Activated CD4-positive, alpha-beta T cell treated with anti-CD3 and anti-CD28 coated beads for 24 hours (primary cell): Measurements from ENCODE around the gene OR6N2.

Experiments used
- DNase-seq, 2 donors: peaks; one replicate each; pipeline ENCODE4 v3.0.0-alpha.2; 2020; ENCODE audit warnings: low read depth in 2 of 2

The OR6N2 gene, protein sequence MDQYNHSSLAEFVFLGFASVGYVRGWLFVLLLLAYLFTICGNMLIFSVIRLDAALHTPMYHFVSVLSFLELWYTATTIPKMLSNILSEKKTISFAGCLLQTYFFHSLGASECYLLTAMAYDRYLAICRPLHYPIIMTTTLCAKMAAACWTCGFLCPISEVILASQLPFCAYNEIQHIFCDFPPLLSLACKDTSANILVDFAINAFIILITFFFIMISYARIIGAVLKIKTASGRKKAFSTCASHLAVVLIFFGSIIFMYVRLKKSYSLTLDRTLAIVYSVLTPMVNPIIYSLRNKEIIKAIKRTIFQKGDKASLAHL

DNA sequence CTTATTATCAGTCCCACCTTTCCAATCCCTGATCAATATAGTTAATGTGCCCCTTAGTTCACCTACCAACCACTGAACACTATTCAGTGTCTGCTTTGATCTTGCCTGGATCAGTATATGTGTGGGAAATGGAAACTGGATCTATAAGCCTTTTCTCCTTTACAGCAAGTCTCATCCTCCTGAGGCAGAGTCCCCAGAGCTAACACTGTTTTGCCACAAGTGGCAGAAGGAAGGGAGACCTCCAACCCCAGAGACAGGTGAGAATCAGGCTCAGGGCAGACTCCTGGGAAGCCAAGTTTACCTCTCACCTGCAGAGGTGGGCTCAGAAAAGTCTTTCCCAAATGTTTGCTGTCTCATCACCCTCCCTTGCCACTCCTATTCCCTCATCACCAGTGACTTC is at the start of gene OR6N2:
Gene OR6N2 (minus strand): TSS at position 101 of the 400 bp plus-strand sequence. CDS start 3,569 bp downstream, outside the sequence.
- no peak for DNase-seq

DNA sequence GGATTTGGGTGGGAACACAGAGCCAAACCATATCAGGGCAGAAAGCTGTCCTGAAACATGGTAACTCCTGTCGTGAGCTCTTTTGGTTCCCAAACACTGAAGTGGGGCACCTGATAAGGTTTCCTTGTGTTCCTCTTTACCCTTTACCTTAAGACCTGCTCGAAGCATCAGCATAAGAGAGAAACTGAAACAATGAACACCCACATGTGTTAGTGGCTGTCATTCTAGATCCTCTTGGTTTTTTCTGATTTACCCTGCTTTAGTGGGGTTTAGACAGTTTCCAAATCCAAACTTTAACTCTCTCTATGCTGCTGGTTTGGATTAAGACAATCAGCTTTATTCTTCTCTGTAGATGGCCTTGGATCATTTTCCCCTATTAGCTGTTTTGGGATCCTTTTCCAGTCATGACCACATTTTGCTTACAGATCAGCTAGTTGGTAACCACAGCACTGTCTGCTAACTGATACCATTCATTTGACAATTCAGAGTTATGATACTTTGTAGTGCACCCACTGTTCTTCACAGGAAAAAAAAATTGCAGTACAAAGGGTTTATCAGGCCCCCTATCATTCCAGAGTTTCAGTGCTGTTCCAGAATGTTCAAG is 49.2 kb upstream of the OR6N2 start:
- DNase-seq, result no peak

DNA sequence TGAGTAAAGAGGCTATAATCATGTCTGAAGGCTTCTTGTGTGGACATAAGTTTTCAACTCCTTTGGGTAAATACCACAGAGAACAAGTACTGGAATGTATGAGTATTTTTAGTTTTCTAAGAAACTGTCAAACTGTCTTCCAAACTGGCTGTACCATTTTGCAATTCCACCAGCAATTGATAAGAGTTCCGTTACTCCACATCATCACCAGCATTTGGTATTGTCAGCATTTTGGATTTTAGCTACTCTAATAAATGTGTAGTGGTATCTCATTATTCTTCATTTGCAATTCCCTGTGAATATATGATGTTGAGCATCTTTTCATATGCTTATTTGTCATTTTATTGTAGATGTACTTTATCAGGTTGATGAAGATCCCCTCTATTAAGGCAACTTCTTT is 40.7 kb upstream of the OR6N2 start:
- DNase-seq, result no peak

DNA sequence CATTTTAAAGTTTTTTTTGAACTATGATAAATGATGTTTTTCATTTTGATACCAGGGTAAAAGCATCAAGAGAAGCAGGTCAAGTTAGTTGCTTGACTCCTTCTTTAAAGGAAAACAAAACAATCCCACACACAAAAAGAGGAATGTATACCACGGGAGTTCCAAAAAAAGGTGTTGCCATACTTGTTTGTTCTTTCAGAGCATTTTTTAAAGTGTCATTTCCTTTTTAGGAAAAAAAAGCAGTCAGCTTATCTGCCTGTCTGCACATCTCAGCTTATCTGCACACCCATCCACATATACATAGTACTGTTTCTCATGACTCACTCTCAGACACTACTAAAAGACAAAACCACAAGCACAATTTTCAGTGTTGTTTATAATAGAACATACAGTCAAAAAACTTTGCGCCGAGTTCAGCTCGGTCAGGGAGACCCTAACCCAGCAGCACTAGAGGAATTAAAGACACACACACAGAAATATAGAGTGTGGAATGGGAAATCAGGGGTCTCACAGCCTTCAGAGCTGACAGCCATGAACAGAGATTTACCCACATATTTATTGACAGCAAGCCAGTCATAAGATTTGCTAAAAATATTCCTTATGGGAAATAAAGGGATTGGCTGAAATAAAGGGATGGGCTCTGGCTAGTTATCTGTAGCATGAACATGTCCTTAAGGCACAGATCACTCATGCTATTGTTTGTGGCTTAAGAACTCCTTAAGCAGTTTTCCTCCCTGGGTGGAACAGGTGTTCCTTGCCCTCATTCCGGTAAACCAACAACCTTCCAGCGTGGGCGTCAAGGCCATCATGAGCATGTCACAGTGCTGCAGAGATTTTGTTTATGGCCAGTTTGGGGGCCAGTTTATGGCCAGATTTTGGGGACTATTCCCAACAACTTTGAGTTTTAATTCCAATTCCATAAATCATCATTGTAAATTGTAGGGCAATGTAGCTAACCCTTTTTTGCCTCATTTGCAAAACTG is 38.7 kb upstream of the OR6N2 start:
- DNase-seq, result no peak

DNA sequence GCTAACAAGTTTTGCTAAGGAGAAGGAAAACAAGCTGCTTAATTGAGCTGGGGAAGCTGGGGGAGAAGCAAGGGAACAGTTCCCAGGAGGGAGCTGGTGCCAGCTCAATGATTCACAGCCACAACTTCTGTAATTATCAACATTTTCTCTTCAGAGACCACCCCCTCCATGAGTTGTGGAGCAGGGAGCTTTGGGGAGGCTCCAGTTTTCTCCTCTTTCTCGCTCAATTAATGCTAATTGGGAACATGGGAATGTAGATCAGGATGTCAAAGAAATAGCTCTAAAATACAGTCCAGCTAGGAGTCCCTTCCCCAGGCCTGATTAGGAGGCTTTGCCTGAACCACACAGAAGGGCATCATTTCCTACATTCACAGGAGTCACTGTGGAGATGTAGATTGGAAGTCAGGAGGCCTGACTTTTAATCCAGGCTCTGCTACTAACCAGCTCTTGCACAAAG is 38.0 kb upstream of the OR6N2 start:
- DNase-seq, result no peak

DNA sequence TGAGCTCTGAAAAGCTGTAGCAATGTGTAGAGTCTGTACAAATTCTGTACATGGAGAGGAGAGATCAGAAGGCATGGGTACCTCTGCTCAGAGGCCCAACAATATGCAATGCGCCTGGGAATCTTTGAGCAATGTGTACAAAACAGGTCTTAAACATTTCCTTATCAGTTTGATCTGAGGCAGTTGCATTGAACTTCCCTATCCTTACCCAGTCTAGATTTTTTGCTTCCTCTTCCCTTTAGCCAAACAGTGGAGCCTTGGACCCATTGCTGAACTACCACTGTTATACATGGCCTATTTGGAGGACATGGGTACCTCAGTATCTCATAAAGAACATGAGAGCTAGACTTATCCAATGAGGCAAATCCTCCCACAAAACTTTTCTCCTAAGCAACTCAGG is 37.6 kb upstream of the OR6N2 start:
- DNase-seq, result no peak

DNA sequence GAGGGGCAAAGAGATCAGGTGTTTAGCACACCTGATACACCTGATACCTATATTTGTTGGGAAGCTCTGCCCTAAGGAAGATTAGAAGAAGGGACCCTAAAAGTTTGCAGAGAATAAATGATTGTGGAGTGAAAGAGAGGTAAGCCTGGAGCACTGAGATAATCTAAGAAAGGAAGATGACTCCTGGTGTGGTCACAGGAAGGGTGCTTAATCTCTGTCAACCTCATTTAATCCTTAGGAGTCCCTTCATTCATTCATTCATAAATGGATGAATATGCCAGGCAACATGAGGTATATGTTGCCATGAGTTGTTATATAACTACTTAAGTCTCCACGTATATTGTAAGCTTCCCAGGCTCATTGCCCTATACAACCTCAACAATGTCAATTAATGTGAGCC is 34.0 kb upstream of the OR6N2 start:
- DNase-seq, result no peak

DNA sequence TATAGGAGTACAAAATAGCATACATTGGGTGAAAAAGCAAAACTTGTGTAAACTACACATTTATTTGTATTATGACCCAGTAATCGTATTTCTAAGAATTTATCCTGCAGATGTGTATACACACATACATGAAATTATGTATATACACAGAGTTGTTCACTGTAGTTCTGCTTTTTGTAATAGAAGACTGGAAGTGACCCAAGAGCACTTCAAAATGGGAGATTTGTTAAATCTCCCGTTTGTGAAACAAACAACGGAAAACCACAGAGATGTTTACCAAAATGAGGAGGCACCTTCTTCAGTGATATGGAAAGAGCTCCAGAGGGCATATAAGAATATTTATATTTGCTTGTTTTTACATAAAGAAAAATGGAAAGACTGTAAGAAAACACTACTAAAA is 32.2 kb upstream of the OR6N2 start:
- no peak for DNase-seq

DNA sequence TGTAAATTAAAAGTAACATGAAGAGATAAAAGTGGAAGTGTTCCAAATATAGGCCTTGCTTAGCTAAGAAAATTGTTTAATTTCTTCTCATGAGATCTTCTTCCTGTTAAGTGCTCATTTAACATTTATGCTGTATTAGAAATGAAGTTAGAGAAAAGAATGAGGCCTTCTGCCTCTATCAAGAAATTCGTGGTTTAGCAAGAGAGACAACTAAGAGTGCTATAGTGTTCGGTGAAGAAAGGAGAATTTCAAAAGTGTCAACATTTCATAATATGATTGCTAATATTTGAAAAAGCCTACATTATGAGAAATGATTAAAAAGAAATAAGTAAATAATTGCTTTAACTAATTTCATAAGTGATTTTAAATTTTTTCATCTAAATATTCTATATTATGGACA is 31.3 kb upstream of the OR6N2 start:
- no peak for DNase-seq

DNA sequence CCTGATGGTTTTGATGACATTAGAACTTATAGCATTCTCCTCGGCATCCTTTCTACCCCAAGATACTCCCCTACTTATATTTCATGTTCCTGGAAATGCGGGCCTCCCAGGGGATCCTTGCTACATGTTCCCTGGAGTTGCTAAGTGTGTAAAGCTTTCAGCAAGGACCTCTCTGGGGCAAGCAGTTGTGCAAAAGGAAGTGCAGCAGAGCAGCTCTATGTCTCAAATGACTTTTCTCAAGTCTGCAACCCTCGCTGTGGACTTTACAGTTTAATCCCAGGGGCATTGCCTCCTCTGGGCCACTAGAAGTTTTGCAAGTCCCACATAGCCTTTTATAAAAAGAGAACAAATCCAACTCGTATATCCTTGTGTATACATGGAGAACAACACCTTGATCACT is 29.3 kb upstream of the OR6N2 start:
- DNase-seq, result no peak

DNA sequence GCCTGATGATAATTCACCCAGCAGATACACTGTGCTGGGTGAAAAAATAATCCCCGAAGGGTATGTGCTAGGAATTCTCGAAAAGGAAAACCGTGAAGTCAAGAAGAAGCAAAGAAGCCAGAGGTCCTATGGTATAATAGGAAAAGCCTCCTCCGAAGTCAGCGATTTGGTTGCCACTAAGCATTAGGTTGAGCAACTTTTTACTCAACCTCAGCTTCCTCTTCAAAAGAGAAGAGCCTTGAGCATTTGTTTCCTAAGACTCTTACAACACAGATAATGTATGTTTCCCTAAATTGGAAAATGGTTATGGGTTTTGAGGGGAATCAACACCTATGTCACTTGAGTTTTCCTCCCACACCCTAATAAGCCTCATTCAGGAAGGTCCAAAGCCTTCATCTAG is 28.9 kb upstream of the OR6N2 start:
- DNase-seq, result no peak

DNA sequence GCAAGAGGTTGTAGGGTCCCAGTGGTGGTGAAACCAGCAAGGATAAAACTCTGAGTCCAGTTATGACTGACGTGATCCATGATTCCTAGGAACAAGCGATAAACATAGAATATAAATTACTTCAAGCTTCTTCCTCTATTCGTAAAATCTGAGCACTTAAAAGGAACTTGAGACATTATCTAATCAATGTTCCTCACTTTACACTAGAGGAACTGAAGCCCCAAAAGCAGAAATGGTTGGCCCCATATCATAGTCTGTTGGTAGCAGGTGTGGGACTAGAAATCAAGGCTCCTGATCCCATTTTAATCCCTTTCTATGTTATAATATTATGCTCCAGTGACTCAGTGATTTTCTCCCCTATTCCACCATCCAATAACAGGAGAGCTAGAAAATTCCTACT is 28.3 kb upstream of the OR6N2 start:
- DNase-seq, result no peak

DNA sequence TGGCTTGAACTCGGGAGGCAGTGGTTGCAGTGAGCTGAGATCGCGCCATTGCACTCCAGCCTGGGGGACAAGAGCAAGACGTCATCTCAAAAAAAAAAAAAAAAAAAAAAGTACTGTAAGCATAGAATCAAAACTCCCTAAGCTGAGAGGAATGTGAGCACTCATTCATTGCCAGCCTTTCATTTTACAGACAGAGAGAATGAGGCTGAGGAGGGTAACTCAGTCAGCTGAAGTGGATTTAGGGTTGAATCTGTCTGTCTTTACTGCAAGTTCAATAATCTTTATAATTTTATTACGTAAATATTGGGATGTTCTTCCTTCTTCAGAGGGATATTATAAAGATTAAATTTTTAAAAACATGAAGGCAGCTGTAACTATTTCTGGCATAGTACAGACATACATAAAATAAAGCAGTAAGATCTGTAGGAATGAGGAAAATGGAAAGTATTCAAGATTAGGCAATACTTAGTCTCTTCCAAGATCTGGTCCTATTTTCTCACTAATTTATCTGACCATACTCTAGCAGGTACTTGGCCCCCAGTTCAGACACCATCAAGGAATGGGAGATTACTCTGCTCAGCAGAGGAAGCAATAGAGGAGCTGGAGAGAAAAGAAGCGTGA is 26.0 kb upstream of the OR6N2 start:
- no peak for DNase-seq

DNA sequence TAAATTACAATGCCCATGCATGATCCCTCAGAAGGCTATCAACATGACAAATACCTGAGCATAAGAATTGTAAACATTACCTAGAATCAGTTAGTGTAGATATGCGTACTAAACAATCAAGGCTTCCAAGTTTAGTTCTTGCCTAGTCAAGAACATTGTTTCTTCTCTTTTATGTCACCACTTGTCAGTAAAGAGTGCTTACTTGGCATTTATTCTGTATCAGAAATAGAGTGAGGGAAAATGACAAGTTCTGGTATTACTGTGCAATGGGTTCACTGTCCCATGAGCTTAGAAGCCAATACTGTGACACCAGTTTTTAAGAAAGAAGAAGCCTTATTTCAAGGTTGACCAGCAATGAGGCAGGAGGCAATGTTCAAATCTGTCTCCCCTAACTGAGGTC is 22.7 kb upstream of the OR6N2 start:
- DNase-seq, result no peak

DNA sequence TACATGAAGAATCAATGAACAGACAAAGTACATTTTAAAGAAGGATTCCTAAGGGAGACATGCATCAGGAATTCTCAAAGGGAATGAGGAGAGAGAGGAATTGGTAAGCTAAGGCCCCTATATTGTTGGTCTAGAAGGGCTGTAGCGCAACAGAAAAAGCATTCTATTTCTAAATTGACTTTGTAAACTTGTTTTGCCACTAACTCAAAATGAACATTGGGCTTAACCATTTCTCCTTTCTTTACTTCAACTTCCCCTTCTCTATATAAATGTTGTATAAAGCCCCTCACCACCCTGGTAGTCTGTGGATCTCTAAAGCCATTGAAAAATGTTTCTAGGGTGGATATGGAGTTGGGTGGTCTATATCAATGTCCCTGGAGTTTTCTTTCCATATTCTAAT is 20.4 kb upstream of the OR6N2 start:
- no peak for DNase-seq

DNA sequence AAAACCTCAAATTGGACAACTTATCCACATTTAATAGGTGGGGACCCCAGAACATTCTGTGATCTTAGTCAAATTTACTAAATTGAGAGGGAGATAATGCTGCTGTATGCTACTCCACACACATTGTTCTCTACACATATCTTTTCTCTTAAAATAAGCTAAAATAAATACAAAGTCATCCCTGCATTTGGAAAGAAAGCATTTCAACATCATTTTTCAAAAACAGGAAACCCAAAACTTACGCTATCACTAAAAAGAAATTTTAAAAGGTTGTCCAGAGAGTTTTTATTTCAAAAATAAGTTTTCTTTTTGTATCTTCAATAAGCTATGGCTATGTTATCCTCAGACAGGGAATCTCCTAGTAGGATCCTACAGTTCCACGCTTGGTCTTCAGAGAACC is 19.5 kb upstream of the OR6N2 start:
- DNase-seq, result no peak

DNA sequence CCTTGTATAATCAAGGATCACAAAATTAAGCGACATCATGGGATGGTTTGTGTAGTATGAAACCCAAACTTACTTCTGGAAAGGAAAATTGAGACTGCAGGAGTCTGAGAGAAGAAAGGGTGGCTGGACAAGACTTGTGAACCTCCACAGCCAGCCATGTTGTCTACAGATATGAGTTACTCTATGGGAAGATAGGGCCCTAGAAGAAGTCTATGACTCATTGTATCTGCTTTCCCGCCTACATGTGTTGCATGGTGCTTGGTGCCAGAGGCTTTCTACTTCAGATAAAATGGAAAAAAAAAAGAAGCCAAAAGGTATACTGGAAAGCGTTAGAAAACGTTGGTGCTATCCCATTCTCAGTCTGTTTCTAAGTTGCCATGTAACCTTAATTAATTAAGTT is 18.7 kb upstream of the OR6N2 start:
- DNase-seq, result no peak

DNA sequence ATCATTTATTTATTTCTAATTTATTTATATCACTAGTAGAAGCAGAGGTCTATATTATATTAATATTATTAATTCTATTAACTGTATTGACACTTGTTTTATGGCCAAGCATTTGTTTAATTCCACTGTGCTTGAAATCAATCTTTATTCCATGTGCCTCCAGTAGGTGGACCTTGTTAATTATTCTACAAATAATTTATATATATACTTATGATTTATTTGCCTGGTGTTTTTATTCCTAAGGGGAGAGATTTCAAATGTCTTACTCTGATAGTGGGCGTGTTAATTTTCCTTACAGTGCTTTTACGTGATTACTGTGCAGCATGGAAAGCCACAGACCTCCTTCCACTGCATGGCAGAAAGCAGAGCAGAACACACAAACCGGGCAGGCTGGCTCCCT is 17.5 kb upstream of the OR6N2 start:
- no peak for DNase-seq

DNA sequence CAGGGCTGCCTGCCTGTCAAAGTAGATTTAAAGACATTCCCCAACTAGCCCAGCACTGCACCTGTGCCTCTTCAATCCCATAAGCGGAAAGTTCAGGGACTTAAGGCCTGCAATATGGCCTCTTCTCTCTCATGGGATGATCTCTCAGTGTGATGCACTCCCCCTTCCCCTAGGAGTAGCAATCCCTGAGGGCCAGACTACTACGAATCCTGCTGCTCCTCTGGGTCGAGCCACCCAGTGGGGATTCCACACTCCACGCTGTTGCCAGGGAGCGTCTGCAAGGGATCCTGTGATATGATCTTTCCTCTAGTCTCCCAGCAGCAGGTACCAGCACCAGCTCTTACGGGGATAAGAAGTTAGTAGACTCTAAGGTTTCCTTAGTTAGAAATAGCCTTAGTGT is 13.2 kb upstream of the OR6N2 start:
- no peak for DNase-seq

DNA sequence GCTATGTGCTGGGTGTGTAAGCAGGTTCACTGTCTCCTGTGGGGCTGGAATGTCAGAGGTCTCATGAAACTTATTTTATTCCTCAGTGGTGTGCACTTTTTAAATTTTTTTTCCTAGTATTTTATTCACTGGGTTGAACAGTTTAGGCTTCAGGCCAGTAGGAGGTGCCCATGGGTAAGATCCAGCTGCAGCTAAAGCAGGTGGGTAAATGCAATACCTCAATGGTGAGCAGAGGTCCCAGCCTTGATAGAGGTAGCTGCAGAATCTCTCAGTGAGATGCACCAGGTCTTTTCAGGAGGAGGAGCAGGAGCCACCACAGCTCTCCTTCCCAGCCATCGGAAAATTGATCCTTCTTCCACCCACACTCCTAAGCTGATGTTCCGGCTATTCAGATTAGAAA is 12.6 kb upstream of the OR6N2 start:
- peak; percentile 6 to 26 for DNase-seq

DNA sequence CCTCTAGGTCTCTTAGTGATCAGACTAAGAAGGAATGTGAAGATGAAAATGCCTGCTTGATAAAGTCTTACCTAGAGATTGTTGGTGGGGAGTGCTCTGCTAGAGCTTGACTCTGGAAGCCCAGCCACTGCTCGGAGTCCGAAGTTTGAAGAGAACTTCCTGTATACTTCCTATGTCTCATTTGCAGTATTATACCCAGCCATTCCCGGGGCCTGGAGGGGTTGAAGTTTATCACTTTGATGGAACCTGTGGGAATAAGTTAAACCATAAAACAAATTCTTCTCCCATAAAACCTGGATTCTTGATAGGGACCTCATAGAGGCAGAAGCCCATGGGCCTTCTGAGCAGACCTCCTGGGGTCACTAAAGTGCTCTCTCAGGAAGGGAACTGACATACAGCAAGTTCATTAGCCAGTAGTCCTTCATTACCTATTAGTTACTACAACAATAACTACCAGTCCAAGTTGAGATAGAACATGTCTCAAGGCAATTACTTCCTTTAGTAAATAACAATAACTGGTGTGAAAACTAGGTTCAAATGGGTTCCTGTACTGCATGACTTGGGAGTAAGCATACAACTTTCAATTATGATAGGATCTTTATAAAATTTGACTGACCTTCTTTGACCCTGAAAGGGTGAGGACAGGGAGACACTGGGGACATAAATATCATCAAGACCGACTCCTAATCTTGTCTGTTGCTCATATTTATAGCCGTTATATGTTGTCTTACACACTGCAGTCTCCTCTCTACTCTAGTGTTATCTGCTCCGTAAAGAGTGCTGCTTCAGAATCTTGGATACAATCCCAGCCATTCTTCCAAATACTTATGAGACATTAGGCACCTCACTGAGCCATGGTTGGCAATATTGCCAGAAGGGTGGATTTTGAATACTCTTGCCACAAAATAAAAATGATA is 8.8 kb downstream of the OR6N2 start, which contains the start of gene OR6N1:
Gene OR6N1 (minus strand): TSS at position 246 of the 917 bp plus-strand sequence. CDS start 5,513 bp downstream, outside the sequence.
- no peak for DNase-seq
